HG03175 (cell line): ENCODE results near the gene OR13C5.

ENCODE experiments used
- ATAC-seq: cut with Tn5 transposase; IDR thresholded peaks from one replicate; pipeline ENCODE4 v1.9.1; 2021; ENCODE audit warnings: mild to moderate bottlenecking, moderate library complexity; ENCODE audit not compliant: unreplicated experiment

OR13C5 gene

DNA sequence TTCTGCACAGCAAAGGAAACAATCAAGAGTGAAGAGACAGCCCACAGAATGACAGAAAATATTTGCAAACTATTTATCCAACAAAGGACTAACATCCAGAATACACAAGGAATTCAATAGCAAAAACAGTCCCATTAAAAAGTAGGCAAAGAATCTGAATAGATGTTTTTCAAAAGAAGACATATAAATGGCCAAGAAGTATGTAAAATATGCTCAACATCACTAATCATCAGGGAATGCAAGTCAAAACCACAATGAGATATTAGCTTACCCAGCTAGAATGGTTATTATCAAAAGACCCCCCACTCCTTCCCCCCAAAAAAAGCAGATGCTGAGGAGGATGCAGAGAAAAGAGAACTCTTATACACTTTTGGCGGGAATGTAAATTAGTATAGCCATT is 43.7 kb downstream of the OR13C5 start:
- ATAC-seq: no peak

DNA sequence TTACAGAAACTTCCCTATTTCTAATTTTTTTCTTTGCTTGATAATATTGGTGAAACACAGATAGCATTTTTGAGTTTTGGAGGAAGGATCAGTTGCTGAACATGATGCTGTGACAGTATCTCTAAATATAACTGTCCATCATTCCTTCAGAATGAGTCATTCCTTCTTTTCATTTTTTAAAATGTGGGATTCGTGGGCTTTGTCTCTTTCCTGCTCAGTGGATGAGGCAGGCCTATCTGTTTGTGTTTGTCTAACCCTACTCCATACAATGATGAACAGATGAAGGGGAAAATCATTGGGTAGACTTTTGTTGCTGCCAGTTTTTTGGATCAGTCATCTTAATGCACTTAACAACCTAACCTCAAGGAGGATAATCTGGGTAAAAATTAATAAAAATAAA is 46.0 kb downstream of the OR13C5 start:
- no peak for ATAC-seq
